Breast epithelium (tissue), 3 donors: ENCODE data around the gene CXCL17.
A peak's percentile ranks its signal among the peaks of the same experiment; 100 is the strongest.

Source experiments
- CTCF ChIP-seq, 3 donors: fragments of 450-650 bp; IDR thresholded peaks; one replicate each; pipeline ENCODE4 v1.5.1; 2016 to 2017; ENCODE audit warnings: antibody characterized with exemption in 3 of 3, mild to moderate bottlenecking in 3 of 3, moderate library complexity in 3 of 3
- POLR2A ChIP-seq: fragments of 450-650 bp; IDR thresholded peaks from one replicate; pipeline ENCODE4 v1.6.1; 2016; ENCODE audit warnings: antibody characterized with exemption, mild to moderate bottlenecking, moderate library complexity
- POLR2AphosphoS5 ChIP-seq, 3 donors: sonication (generic); formaldehyde crosslinking; IDR thresholded peaks; one replicate each; pipeline ENCODE4 v1.6.1; 2017; ENCODE audit warnings: antibody characterized with exemption in 3 of 3

- TF ChIP-seq CTCF (IDR thresholded peaks at IDR 0.05) (peak in 1 of 3 donors; percentile 24), POLR2A (peak; percentile 62), POLR2AphosphoS5 (IDR thresholded peaks at IDR 0.05) (peak; percentile 83 to 98 (median 88))
These were observed 46.1 kb downstream of the CXCL17 start for GRCh38 chr19:42396381-42397262.
